Peyer's patch (tissue), 4 donors: ENCODE data around the gene IL17C.

ENCODE experiments used
- CTCF ChIP-seq, 6 experiments: fragments of 450-650 bp in 4 of 6; fragments of 200-600 bp in 2 of 6; sonication (generic) in 1 of 6; IDR thresholded peaks; one replicate each; pipeline ENCODE4 v1.5.1; 2017 to 2019; ENCODE audit warnings: antibody characterized with exemption in 6 of 6, mild to moderate bottlenecking in 3 of 6, moderate library complexity in 1 of 6
- POLR2A ChIP-seq, 2 donors: fragments of 450-650 bp; IDR thresholded peaks; one replicate each; pipeline ENCODE4 v1.5.1; 2017; ENCODE audit warnings: antibody characterized with exemption in 2 of 2, mild to moderate bottlenecking in 2 of 2, moderate library complexity in 2 of 2

- TF ChIP-seq CTCF (IDR thresholded peaks at IDR 0.05), result no peak
- TF ChIP-seq POLR2A (IDR thresholded peaks at IDR 0.05), result no peak
Observed at GRCh38 chr16:88622866-88623265, 15.5 kb upstream of the IL17C start.
